Measurements from ENCODE around the gene POU3F2. TPM values are rescaled to one million over a fixed set of nuclear protein-coding genes. Genes with fewer than 3 reads are reported as not detected.

The POU3F2 gene
- total and polyA plus RNA-seq, 9 donors: 0.02 TPM; not detected in 8

GRCh38 chr6:98821756-98822405 lies 12.5 kb upstream of the POU3F2 start:
- TF ChIP-seq EP300 (IDR thresholded peaks at IDR 0.05) (no peak), CTCF (IDR thresholded peaks at IDR 0.05) (no peak), POLR2A (IDR thresholded peaks at IDR 0.05) (no peak)
- no peaks in the 10 kb centered on the region for H3K9me3 ChIP-seq
- H3K36me3 ChIP-seq: no peaks in the 10 kb centered on the region
- no peaks in the 10 kb centered on the region for H3K4me1 ChIP-seq (ENCODE audit: insufficient read depth)
- no peak overlapping the region for H3K27ac ChIP-seq
- intact Hi-C loops (cut with DNase I): no loop called here
- H3K27me3 ChIP-seq: no peaks in the 10 kb centered on the region
- no peak for DNase-seq
- H3K4me3 ChIP-seq: no peak overlapping the region
- 81 to 89% (median 85%) methylated on average over 2 of the region's 2 CpGs for WGBS, 3 donors

- 7 to 10% (median 10%) methylated on average over 12 of the region's 12 CpGs for WGBS, 3 donors
- Histone ChIP-seq H3K36me3 (no peaks in the 10 kb centered on the region), H3K27me3 (no peaks in the 10 kb centered on the region), H3K4me3 (no peak overlapping the region), H3K4me1 (ENCODE audit: insufficient read depth) (no peaks in the 10 kb centered on the region), H3K27ac (no peak overlapping the region), H3K9me3 (no peaks in the 10 kb centered on the region)
- intact Hi-C loops (cut with DNase I): no loop called here
- TF ChIP-seq EP300 (IDR thresholded peaks at IDR 0.05) (no peak), CTCF (IDR thresholded peaks at IDR 0.05) (no peak), POLR2A (IDR thresholded peaks at IDR 0.05) (no peak)
- no peak for DNase-seq
Observed at GRCh38 chr6:98823428-98824161, 10.8 kb upstream of the POU3F2 start.

- H3K4me1 ChIP-seq (ENCODE audit: insufficient read depth): no peaks in the 10 kb centered on the region
- no peaks in the 10 kb centered on the region for H3K9me3 ChIP-seq
- no peak overlapping the region for H3K4me3 ChIP-seq
- no peaks in the 10 kb centered on the region for H3K27me3 ChIP-seq
- 1 to 3% (median 2%) methylated on average over 44 of the region's 44 CpGs for WGBS, 3 donors
- no peak overlapping the region for H3K27ac ChIP-seq
- H3K36me3 ChIP-seq: no peaks in the 10 kb centered on the region
- TF ChIP-seq POLR2A (IDR thresholded peaks at IDR 0.05): no peak
- TF ChIP-seq EP300 (IDR thresholded peaks at IDR 0.05): no peak
- TF ChIP-seq CTCF (IDR thresholded peaks at IDR 0.05): no peak
- no peak for DNase-seq
- intact Hi-C loops (cut with DNase I): no loop called here
Observed at GRCh38 chr6:98824162-98824901, 10.0 kb upstream of the POU3F2 start.

GRCh38 chr6:98824902-98825599 lies 9.3 kb upstream of the POU3F2 start:
- DNase-seq: no peak
- H3K9me3 ChIP-seq: no peaks in the 10 kb centered on the region
- H3K27me3 ChIP-seq: no peaks in the 10 kb centered on the region
- intact Hi-C loops (cut with DNase I): no loop called here
- no peak overlapping the region for H3K4me3 ChIP-seq
- TF ChIP-seq CTCF (IDR thresholded peaks at IDR 0.05) (no peak), EP300 (IDR thresholded peaks at IDR 0.05) (no peak)
- 2 to 4% (median 3%) methylated on average over 27 to 32 of the region's 32 CpGs for WGBS, 3 donors
- H3K27ac ChIP-seq: no peak overlapping the region
- no peaks in the 10 kb centered on the region for H3K36me3 ChIP-seq
- no peaks in the 10 kb centered on the region for H3K4me1 ChIP-seq (ENCODE audit: insufficient read depth)
